Stimulated activated CD8-positive, alpha-beta memory T cell treated with anti-CD3 and anti-CD28 coated beads, Interleukin-4, amount 100 ng/mL, for 4 hours (primary cell): ENCODE measurements around the gene TYMP.
"Not testable (repeated sequence)": the region's sequence is repeated elsewhere in the genome, so short reads cannot be mapped to it uniquely, and the experiment has no call there.

Experiments
- DNase-seq, 2 donors: peaks; one replicate each; pipeline ENCODE4 v3.0.0-alpha.2; 2020; ENCODE audit warnings: low read depth in 2 of 2, low spot score in 1 of 2

Gene TYMP

DNA sequence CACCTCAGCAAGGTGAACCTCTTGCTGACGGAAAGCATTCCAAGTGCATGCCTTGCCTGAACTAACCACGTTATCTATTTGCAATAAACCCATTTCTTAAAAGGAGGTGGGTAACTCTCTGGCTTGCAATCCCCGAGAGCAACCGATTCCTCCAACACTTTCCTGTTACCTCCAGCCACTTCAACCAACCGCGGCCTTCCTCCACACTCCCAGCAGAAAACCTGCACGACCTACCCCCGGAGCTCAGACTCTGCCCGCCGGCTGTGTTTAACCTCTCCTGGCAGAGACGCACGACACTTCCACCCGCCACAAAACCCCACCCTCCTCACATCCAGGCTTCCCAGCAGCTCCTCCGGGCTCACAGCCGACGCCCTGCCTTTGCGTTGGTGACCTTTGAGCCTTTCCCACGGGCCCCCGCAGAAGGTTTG lies 5.1 kb downstream of the TYMP start:
- no peak for DNase-seq

DNA sequence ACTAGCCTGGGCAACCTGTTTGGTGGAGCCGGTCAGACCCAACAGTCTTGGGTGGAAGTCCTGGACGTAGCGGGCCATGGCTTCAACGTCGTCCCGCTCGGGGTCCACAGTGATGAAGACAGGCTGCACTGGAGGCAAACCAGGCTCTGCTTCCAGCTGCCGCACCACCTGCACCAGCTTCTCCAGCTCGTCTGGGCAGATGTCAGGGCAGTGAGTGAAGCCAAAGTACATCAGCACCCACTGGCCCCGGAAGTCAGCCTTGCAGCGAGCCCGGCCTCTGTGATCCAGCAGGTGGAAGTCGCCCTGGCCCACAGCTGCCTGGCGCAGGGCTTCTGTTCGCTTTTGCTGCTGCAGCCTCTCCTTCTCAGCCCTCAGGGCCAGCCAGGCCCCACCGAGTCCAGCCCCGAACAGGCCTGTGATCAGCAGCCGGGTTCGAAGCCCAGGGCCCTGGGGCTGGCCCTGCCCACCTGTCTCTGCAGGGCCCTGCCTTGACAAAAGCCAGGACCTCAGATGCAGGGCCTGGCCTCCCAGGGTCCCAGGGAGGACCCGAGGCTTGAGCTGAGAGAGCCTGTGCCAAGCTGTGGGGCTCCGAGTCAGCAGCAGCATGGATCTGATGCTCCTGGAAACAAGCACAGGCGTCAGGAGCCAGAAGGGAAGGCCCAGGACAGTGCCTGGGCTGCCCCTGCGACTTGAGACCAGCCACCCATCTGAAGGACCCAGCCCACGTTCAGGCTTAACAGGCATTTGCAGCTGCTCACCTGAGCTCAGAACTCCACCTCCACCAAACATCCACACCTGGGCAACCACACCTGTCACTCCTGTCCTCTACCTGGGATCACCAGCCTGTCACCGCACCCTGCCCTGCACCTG lies 5.8 kb downstream of the TYMP start:
- DNase-seq = no peak

DNA sequence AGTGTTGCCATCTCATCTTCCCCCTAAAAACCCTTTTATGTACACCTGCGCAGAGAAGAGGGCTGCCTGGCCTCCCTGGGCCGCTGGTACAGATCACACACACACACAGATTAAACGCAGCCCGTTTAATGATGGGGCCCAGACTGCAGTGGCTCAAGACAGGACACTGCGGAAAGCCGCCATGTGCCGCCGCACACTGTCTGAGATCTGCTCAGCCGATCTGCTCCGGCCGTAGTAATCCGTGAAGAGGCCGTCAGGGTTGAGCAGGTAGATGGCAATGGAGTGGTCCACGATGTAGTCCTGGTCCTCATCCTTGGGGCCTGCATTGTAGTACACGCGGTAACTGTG lies 6.4 kb downstream of the TYMP start:
- DNase-seq = no peak

DNA sequence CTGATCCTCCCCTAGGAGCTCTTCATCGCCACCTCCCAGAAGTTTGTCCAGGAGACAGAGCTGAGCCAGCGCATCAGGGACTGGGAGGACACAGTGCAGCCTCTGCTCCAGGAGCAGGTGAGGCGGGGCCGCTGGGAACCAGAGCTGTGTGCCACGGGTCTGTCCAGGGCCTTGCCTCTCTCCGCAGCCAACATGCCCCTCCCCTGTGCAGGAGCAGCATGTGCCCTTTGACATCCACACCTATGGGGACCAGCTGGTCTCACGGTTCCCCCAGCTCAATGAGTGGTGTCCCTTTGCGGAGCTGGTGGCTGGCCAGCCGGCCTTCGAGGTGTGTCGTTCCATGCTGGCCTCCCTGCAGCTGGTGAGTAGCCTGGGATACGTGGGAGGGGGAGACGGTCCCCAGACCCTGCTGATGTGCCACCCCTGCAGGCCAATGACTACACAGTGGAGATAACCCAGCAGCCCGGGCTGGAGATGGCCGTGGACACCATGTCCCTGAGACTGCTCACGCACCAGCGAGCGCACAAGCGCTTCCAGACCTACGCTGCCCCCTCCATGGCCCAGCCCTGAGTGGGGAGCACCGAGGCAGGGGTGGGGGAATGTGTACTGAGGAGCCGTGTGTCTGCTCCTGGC lies 6.9 kb downstream of the TYMP start:
- DNase-seq = no peak

DNA sequence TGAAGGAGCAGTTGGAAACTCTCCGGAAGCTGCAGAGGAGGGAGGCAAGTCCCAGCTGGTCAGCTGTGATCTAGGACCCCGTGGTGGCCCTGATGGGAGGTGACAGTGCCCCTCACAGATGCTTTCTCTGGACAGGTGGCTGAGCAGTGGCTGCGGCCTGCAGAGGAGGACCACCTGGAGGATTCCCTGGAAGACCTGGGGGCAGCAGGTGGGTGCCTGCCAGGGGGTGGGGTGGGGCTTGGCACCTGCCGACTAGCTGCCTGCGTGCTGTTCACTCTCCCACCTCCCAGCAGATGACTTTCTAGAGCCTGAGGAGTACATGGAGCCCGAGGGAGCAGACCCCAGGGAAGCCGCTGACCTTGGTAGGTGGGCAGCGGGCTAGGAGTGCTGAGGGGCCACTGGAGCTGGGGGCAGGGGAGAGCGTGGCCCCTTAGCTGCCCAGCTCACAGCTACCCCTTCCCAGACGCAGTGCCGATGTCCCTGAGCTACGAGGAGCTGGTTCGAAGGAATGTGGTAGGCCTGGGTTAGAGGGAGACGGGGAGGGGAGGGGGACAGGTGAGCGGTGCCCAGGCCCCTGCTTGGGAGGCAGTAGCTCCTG lies 7.5 kb downstream of the TYMP start:
- DNase-seq = no peak

DNA sequence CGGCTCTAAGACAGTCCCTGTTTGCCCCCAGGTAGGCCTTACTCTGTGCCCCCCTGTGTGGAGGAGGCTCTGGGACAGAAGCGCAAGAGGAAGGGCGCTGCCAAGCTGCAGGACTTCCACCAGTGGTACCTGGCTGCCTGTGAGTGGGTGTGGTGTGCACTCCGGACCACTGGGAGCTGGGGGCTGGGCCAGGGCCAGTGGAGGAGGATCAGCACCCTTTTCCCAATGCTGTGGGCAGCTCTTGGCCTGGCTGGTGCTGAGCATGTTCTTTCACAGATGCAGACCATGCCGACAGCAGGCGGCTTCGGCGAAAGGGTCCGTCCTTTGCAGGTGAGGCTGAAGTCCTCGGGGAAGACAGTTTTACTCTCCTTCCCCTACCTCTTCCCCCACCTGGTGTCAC lies 8.1 kb downstream of the TYMP start:
- no peak for DNase-seq

DNA sequence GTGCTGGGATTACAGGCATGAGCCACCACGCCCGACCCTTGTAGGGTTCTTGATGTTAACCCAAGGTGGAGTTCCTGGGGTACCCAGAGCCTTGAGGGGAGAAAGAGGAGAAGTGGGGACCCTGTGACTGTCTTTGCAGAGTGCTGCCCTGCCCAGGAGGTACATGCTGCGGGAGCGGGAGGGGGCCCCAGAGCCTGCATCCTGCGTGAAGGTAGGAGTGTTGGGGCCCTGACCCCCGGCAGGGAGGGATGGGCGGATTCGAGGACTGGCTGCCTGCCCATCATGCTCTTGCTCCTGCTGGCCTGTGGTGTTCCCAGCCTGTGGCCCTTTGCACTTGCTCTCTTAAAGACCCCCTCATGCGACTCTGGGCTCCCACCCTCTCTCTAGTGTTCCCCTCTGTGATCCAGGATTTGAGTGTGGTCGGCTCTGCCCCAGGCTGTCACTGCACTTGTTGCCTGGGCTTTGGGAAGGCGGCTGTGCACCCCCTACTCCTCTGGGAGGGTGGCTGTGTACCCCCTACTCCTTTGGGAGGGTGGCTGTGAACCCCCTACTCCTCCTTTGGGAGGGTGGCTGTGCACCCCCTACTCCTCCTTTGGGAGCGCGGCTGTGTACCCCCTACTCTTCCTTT lies 8.9 kb downstream of the TYMP start:
- DNase-seq = no peak

DNA sequence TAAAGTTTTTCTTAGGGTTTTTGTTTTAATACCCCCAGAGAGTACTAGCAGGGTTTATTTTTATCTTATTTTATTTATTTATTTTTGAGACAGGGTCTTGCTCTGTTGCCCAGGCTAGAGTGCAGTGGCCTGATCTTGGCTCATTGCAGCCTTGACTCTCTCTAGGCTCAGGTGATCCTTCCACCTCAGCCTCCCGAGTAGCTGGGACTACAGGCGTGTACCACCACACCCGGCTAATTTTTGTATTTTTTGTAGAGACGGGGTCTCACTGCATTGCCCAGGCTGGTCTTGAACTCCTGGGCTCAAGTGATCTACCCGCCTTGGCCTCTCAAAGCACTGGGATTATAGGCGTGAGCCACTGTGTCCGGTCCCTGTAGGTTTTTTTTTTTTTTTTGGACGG lies 9.6 kb downstream of the TYMP start:
- DNase-seq = not testable (repeated sequence)

DNA sequence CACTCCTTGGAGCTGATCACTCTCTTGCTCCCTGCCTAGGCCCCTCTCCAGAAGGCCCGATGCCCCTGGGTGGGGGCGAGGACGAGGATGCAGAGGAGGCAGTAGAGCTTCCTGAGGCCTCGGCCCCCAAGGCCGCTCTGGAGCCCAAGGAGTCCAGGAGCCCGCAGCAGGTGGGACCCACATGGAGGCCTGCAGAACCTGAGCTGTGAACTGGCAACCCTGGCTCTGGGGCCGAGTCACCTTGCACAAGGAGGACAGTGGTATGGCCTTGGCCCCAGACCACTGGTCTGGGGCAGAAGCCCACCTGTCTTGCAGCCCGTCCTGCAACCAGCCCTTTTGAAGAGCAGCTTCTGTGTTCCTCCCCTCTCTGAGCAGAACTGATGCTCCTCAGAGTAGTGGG lies 10.7 kb downstream of the TYMP start:
- DNase-seq = no peak

DNA sequence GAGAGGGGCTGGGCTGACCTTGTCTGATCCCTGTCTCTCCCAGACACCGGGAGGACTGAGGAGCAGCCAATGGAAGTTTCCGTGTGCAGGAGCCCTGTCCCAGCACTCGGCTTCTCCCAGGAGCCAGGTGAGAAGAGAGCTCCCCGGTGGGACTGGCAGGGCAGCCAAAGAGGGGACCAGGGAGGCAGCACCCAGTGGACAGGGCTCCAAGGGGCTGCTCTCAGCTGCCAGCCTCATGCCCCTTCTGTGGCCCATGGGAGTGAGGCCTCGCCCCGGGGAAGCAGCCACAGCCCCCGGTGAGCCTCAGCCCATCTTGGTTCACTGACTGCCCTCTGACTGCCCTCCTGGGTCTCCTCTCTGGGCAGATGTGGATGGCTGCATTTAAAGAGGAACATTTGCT lies 11.2 kb downstream of the TYMP start:
- DNase-seq = no peak

DNA sequence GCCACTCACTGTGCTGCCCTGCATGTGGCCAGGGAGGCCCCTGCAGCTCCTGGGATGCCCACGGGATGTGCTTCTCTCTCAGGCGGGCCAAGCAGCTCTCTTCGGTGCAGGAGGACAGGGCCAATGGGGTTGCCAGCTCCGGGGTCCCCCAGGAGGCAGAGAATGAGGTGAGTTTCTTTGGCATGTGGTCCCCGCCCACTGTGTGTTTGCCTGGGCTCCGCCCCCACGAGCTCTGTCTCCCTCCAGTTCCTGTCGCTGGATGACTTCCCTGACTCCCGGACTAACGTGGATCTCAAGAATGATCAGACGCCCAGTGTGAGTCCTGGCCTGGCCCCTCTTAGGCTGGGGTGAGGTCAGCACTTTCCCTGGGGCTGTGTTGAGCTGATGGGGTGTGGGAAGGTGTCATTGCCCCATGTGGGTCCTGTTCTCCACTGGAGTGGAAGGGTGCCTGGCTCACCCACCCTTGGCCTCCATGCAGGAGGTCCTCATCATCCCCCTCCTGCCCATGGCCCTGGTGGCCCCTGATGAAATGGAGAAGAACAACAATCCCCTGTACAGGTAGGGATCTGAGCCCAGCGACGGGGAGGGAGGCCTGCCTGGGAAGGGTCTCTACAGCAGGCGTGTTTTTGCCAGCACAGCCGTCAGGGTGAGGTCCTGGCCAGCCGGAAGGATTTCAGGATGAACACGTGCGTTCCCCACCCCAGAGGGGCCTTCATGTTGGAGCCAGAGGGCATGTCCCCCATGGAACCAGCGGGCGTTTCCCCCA lies 12.1 kb downstream of the TYMP start:
- DNase-seq = no peak

DNA sequence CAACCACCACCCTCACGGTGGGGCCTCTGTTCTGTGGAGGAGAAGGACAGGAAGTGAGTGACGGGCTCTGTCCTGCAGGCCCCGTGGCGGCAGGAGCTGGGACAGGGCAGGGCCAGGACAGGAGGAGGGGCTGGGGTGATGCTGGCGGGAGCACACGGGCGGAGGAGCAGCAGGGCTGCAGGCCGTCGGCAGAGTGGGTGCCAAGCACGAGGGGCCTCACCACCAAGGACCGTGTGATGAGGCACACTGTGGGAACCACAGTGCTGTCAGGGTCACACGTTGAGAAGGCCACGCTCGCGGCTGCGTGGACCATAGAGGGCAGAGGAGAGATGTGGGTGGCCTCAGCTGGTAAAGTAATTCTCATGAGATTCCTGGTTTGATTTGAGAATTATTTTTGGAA lies 12.9 kb downstream of the TYMP start:
- DNase-seq = no peak

DNA sequence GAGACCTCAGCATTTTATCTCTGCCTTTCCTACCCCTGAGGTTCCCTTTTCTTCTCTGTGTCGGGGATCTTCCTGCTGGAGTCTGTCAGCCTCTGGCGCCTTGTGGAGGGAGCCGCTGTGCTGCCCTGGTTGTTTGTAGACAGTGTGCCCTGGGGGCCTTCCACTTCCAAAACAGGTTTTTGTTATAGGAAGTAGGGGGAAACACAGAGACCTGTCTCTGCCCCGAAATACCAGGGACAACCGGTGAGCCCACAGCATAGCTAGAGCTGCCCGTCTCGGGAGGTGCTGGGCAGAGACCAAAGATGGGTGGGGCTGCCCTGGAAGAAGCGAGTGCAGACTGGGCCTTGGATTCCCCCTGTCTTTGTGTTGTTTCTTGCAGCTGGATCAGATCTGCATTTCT lies 13.7 kb downstream of the TYMP start:
- no peak for DNase-seq

DNA sequence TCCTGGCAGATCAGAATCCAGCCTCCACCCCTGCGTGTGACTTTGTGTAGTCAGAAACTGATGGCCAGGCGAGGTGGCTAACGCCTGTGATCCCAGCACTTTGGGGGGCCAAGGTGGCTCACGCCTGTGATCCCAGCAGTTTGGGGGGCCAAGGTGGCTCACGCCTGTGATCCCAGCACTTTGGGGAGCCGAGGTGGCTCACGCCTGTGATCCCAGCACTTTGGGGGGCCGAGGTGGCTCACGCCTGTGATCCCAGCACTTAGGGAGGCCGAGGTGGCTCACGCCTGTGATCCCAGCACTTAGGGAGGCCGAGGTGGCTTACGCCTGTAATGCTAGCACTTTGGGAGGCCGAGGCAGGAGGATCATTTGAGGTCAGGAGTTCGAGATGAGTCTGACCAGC lies 16.6 kb downstream of the TYMP start:
- DNase-seq = no peak

DNA sequence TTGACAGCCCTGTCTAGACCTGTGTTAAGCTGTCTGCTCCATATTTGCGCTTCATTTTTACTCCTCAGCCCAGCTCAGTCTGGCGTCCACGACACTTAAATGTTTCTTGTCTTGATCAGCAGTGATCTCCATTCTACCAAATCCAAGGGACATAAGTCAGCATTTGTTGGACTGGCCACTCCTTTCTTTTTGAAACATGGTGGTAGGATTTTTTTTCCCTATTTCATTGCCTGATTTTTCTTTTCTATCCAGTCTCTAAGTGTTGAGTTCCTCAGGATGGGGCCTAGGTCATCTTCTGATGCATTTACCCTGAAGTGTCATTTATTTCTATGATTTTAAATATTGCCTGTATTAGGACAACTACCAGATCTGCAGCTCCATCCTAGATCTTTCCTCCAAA lies 20.9 kb downstream of the TYMP start:
- DNase-seq = no peak

DNA sequence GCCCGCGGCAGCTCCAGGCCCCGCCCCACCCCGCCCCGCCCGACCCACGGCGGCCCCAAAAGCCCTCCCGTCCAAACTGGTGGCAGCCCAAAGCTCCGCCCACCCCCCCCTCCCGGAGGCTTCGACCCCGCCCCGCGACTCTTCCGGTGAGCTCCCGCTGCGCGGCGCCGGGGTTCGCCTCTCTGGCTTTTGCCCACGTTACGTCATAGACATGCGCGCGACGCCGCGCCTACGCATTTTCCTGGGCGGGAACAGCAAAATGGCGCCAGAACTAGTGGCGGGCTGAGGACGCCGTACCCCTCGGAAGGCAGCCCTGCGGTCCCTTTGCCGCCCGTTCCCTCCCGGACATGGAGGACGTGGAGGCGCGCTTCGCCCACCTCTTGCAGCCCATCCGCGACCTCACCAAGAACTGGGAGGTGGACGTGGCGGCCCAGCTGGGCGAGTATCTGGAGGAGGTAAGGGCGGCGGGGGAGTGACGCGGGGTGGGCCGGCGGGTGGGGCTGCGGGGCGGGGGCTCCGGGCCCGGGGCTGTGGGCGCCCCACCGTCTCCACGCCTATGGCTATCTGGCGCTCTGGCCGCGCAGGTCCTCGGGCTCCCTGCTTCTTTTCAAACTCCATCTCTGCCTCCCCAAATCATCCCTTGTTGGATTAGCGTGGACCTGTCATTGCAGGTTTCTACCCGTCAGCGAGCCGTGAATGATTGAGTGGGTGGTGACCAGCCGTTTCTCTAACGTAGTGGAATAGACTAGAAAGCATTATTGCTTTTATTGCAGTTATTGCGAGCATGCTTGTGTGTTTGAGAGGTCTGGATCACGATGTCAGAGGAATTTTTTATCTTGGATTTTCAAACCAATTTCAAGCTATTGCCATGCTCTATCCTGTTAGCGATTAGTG lies 21.6 kb downstream of the TYMP start, which contains the start of gene NCAPH2:
TSS of gene NCAPH2 (plus strand) at position 234 of the 894 bp plus-strand sequence. CDS start at position 348, 114 bp downstream.
- peak; percentile 96 to 97 for DNase-seq

DNA sequence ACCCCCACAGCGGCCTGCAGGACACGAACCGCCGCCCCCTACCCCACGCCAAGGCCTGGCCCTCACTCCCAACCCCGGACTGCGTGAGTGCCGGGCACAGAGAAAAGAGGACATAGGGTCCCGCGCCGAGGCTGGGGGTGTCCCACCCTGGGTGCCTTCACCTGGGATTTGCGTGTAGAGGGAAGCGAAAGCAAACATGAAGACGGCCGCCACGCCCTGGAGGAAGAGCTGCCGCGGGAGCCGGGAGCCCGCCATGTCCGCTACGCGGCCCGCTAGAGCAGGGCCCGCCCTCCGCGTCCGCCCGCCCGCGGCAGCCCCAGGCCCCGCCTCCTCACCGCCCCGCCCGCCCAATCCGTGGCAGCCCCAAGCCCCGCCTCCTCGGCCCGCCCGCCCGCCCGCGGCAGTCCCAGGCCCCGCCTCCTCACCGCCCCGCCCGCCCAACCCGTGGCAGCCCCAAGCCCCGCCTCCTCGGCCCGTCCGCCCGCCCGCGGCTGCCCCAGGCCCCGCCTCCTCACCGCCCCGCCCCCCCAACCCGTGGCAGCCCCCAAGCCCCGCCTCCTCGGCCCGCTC lies 22.3 kb downstream of the TYMP start, which contains the start of gene LMF2:
TSS of gene LMF2 (minus strand) at position 282 of the 570 bp plus-strand sequence. CDS start at position 255, 27 bp downstream.
- peak; percentile 79 to 87 for DNase-seq

DNA sequence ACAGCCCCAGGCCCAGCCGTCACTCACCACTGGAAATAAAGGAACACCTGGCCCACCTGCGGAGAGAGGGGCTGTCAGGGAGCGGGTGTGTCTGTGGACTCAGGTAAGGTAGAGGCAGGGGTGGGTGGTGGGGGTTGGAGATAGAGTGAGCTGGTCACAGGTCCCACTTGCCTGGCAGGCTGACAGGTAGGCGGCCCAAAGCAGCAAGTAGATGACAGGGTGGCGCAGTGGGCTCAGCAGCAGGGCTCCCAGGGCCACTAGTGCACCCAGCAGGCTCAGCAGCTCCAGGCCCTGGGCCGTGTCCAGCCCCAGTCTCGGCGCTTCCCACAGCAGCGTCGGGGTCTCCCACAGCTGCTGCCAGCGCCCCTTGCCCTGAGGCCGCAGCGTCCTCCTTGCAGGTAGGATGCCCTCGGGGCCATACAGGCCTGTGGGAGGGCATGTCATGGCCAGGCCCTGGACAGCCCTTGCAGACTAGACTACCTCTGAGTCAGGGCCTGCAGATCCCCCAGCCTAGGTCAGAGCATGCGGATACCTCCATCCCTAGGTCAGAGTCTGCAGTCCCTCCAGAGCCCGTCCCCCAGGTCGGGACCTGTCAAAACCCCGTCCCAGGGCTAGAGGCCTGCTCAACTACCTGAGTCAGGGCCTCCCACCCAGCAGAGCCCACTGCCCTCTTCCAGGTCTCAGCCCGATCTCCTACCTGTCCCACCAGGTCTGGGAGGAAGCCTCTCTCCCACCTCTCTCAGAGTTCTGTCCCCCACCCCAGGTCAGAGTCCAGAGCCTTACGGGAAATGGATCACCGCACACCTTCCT lies 23.0 kb downstream of the TYMP start:
- DNase-seq = no peak
